Stimulated activated CD8-positive, alpha-beta memory T cell treated with anti-CD3 and anti-CD28 coated beads, Interleukin-15, amount 100 ng/mL, for 4 hours (primary cell): ENCODE data around the gene UPB1.

Experiments used
- DNase-seq, 2 donors: peaks; one replicate each; pipeline ENCODE4 v3.0.0-alpha.2; 2020; ENCODE audit warnings: low read depth in 2 of 2

The UPB1 gene

DNA sequence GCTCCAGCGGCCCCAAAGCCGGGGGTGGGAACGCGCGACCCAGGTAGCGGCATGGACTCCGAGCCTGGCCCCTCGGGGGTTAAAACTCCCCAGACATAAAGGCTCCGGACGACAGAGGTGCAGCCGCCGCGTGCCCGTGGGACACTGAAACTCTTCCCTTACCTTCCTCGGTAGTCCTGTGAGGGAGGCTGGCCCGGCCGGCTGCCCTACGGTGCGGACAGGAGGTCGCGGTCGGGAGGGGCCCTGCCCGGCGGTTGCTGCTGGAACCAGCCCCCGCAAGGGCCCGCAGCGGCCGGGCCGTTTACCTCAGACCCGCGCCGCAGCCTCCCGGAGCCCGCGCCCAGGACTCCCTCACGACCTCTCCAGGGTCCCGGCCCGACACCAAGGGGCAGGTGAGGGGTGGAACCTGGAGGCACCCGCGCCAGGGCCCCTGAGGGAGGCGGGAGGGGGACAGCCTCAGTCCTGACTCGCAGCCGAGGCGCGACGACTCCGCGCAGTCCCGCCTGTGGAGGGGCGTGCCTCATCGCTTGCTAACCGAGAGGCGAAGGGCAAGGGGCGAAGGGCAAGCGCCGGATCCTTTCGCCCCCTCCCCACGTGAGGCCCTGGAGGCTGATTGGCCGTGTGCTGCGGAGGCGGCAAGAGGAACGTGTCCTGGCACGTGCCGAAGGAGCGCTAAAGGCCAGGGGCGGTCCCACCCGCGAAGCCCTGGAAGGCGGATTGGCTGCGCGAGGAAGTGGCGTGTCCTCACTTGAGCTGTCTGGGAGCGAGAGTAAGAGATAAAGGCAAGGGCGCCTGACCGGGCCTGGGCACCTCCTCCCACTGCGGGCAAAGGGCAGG lies at the start of gene UPB1:
TSS of gene UPB1 (plus strand) at position 805 of the 837 bp plus-strand sequence. CDS start 72 bp downstream, outside the sequence.
- no peak for DNase-seq

DNA sequence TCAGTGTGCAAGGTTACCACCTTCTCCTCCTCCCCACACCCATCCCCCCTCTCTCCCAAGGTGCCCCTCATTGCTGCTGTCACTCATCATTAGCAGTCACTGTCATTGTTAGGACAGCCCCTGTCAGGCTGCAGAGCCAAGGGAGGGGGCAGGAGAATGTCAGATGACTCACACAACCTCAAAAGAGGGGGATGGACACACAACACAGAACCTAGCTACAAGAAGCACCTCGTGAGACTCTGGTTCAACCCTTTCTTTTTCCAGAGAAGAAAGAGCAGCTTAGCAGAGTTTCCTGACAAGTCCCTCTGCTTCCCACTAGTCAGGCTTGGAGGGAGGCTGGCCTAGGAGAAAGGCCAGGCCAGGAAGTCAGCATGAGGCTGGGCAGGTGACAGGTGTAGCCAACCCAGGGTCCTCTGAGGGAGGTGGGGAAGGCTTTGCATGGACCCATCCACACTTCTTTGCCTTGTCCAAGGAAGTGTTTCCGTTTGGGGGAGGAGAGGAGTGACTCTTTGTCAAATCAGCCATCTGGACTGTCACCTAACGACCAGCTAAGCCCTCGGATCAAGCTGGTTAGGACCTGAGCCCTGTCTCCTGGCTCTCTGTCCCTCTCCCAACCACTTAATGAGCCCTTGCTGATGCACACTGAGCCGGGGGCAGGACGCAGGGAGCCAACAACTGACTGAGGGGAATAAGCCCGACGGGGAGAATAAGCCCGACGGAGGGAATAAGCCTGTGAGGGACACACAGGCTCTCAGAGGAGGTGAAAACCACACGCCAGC lies 49.5 kb upstream of the UPB1 start:
- DNase-seq, result no peak

- DNase-seq, result no peak
Measured at GRCh38 chr22:24446260-24446611, 48.9 kb upstream of the UPB1 start.

DNA sequence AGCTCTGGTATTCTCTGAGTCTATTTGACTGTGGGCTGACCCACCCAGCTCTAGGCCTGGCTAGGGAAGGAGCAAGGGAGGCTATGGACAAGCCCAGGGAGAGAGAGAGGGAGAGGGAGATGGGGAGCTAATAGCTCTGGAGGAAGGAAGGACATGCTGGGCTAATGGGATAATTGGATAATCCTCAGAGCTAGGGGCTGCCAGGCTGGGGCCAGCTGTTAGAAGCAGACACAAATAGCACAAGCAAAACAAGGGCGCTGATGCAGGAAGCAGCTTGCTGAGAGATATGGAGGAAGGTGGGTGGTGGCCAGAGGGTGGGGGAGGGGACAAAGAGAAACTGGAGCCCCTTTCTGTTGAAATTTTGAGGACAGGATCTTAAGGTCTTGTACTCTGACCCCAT lies 44.5 kb upstream of the UPB1 start:
- DNase-seq, result no peak

- no peak for DNase-seq
Measured at GRCh38 chr22:24451162-24451561, 44.0 kb upstream of the UPB1 start.

- DNase-seq, result no peak
Measured at GRCh38 chr22:24453853-24454252, 41.3 kb upstream of the UPB1 start.

- DNase-seq, result no peak
Measured at GRCh38 chr22:24455039-24455438, 40.1 kb upstream of the UPB1 start.

GRCh38 chr22:24455751-24456426 lies 39.2 kb upstream of the UPB1 start:
- DNase-seq, result no peak

GRCh38 chr22:24457894-24458420 lies 37.2 kb upstream of the UPB1 start:
- no peak for DNase-seq

DNA sequence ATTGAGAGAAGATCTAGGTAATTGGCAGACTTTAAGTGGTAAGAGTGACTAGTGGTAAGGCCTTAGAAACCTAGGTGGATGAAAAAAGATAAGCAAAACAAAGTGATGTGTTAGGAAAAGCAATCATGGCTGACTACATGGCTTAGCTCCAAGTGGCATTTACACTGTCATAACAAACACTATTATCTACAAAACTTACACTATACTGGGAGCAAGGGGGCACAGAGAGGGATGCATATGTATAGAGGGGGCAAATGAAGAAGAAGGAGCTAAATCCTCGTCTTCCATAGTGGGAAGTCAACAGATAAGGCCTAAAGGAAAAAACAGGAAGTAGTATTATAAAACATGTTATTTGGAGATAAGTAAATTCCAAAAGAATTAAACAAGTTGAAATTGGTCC lies 35.2 kb upstream of the UPB1 start:
- DNase-seq, result no peak

DNA sequence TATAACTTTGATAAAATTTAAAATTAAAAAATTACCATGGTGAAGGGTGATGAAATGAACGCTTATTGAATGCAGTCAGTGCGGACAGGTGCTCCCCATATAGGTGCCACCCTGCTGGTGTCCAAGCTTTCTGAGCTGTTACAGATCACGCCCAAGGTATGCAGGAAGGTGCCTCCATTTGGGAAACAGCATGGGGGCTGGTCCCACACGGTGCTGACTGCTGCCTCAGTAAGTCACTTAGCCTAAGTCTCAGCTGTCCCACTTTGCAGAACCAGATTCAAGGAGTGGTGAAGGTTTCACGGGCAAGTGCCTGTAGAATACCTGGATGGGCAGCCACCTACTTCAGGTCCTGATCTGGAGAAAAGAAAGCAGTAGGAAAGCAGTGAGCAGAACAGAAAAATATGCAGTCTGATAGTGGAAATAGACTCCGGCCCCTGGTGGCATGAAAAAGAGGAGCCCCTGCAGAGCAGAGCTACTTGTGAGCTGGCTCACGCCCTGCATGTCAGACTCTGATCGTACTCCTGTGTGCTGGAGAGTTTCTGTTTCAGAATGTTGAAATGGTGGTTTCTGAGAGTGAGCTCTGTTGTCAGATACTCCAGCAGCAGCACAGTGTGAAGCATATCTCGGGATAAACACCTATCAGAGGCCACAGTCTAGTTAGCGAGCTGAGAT lies 34.6 kb upstream of the UPB1 start:
- no peak for DNase-seq

DNA sequence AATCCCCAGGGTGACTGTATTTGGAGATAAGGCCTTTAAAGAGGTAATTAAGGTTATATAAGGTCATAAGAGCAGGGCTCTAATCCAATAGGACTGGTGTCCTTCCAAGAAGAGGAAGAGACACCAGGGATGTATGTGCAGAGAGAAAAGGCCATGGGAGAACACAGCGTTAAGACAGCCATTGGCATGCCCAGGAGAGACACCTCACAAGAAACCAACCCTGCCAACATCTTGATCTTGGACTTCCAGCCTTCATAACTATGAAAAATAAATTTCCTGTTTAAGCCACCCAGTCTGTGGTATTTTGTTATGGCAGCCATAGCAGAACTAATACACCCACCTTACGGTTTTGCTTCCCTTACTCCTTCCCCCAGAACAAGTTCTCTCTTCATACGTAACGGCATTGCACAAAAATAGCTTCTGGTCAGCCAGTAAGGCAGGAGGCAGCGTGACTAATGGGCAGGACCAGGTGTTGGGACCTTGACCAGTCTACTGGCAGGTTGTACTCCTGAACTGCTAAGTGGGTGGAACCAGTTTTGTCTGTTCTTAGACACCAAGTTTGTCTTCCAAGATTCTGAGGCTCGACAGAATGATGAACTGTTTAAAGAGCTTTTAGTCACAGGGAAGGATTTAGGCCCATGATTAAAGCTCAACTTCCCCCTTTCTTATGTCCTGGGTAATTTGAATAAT lies 31.9 kb upstream of the UPB1 start:
- no peak for DNase-seq

GRCh38 chr22:24465566-24465965 lies 29.6 kb upstream of the UPB1 start:
- DNase-seq, result no peak

DNA sequence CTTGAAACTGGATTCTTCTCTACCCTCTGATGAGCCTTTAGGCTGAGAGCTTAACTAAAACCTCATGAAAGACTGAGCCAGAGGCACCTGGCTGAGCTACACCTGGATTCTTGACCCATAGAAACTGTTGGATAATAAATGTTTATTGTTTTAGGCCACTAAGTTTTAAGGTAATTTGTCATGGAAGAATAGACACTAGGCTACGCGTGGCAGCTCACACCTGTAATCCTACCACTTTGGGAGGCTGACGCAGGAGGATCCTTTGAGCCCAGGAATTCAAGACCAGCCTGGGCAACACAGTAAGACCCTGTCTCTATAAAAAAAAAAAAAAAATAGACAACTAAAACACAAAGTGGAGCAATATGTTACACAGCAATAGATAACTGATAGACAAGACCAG lies 29.2 kb upstream of the UPB1 start:
- DNase-seq, result no peak

- no peak for DNase-seq
Measured at GRCh38 chr22:24466716-24467328, 28.3 kb upstream of the UPB1 start.

DNA sequence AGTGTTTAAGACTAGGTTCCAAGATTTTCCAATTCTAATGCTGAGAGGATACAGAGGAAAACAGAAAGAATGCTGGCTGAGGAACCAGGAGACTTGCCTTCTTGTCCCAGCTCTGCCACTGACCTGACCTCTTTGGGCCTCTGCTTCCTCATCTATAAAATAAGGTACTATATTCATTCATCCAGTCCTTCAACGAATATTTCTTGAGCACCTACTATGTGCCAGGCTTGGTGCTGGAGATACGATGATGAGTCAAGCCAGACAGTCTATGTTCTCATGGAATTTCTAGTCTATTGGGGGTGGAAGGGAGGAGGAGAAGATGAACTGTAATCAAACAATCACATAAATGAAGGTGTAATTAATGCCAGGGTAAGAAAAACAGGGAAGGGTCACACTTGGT lies 27.8 kb upstream of the UPB1 start:
- no peak for DNase-seq

DNA sequence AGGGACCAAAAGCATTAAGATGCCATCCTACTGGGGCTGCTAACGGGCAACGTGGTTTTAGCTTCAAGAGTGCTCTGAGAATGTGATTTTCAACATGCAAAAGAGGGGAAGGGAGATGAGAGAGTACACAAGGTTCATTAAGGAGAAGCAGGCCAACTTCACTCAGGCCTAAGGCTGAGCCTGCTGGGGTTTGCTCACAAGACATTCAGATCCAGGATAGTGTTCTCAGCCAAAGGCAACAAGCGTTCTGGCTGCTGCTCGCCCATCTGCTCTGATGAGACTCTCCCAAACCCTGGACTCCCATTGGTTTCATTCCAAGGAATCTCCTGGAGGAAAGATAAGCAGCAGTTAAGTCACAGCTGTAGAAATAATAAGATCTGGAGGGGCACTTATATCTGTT lies 23.6 kb upstream of the UPB1 start:
- DNase-seq, result no peak

DNA sequence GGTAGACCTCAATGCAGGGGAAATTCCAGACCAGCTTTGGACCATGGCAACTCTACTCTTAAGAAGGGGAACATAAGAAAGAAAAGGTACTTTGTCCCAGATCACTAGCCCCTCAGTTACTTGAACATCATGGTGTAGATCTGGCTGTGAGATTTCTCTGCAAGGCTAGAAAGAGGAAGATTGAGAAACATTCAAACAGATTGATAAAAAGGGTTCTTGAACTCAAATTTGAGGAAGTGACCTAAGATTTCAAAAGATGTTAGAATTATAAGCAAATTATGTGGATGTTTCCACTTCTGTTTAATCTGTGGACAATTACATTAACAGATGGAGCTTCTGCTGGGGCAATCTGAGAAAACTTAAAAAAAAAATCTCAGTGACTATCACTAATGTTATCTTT lies 21.8 kb upstream of the UPB1 start:
- DNase-seq, result no peak

- no peak for DNase-seq
Measured at GRCh38 chr22:24474221-24474620, 20.9 kb upstream of the UPB1 start.

DNA sequence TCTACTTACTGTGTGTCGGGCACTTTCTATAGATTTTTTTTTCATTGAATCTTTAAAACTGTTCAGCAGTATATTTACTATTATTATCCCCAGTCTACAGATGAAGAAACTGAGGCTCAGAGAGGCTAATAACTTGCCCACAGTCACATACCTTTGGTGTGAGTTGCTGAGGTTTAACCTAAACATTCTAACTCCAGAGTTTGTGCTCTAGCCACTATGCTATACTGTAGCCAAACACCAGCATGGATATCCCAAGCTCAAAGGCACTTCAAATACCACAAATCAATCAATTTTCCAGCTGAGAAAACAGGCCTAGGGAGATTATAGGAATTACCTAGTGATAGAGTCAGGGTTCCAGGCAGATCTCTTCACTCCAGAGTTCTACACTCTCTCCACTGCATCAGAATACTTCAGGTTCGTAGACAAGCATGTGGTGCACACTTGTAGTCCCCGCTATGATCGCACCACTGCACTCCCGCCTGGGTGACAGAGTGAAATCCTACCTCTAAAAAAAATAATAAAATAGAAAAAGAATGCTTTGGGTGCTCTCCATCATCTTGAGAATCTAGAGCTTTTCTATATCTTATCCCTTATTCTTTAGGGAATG lies 20.4 kb upstream of the UPB1 start:
- no peak for DNase-seq
